Activated naive CD4-positive, alpha-beta T cell treated with anti-CD3 and anti-CD28 coated beads, Interleukin-2, amount 10 ng/mL, durations not matched to agents 7 days and 5 days (primary cell): ENCODE data around the gene SOCS7.

Experiments used
- CTCF ChIA-PET: fragments of 350-600 bp; sonication (Branson Sonifier 250); formaldehyde crosslinking; loops from one replicate; lab custom pipeline; 2021; ENCODE audit warnings: antibody characterized with exemption; lab: Charles Lee
- DNase-seq: peaks from one replicate; pipeline ENCODE4 v3.0.0-alpha.2; 2020
- H3K27ac Mint-ChIP-seq: one replicate; pipeline ENCODE4 v1.8.0; 2021; ENCODE audit warnings: mild to moderate bottlenecking, moderate library complexity, mixed read lengths
- H3K27me3 Mint-ChIP-seq: one replicate; pipeline ENCODE4 v1.8.0; 2021; ENCODE audit warnings: mild to moderate bottlenecking, mixed read lengths
- H3K36me3 Mint-ChIP-seq: one replicate; pipeline ENCODE4 v1.8.0; 2021; ENCODE audit warnings: mixed read lengths
- H3K4me1 Mint-ChIP-seq: one replicate; pipeline ENCODE4 v1.8.0; 2021; ENCODE audit warnings: mixed read lengths
- H3K4me3 Mint-ChIP-seq: one replicate; pipeline ENCODE4 v1.8.0; 2021; ENCODE audit warnings: mild to moderate bottlenecking, moderate library complexity, mixed read lengths
- H3K9me3 Mint-ChIP-seq: one replicate; pipeline ENCODE4 v1.8.0; 2021; ENCODE audit warnings: mixed read lengths

SOCS7 gene

GRCh38 chr17:38439436-38439835 lies 87.8 kb downstream of the SOCS7 start:
- Mint-ChIP-seq H3K36me3 (no peaks in the 10 kb centered on the region), H3K27me3 (peaks cover 38% of the 10 kb centered on the region), H3K27ac (no peak overlapping the region), H3K4me1 (peaks cover 7% of the 10 kb centered on the region), H3K4me3 (no peak overlapping the region), H3K9me3 (no peaks in the 10 kb centered on the region)
- no peak for DNase-seq
- CTCF ChIA-PET = interaction anchor here (1.0 kb wide), 1 partner anchor 11 kb away, joined by 3 read pairs; no protein-coding TSS in a partner anchor

- peaks cover 7% of the 10 kb centered on the region for H3K4me1 Mint-ChIP-seq
- no peaks in the 10 kb centered on the region for H3K9me3 Mint-ChIP-seq
- no peaks in the 10 kb centered on the region for H3K36me3 Mint-ChIP-seq
- no peak overlapping the region for H3K4me3 Mint-ChIP-seq
- H3K27me3 Mint-ChIP-seq = peaks cover 37% of the 10 kb centered on the region
- CTCF ChIA-PET = no interaction called here
- no peak for DNase-seq
- H3K27ac Mint-ChIP-seq = no peak overlapping the region
Observed at GRCh38 chr17:38440614-38441397, 89.2 kb downstream of the SOCS7 start.

GRCh38 chr17:38441429-38442061 lies 89.9 kb downstream of the SOCS7 start:
- Mint-ChIP-seq H3K4me3 (no peak overlapping the region), H3K27ac (no peak overlapping the region), H3K9me3 (no peaks in the 10 kb centered on the region), H3K4me1 (peaks cover 7% of the 10 kb centered on the region), H3K27me3 (peaks cover 40% of the 10 kb centered on the region), H3K36me3 (no peaks in the 10 kb centered on the region)
- CTCF ChIA-PET = no interaction called here
- no peak for DNase-seq

- DNase-seq = no peak
Observed at GRCh38 chr17:38442548-38442947, 90.9 kb downstream of the SOCS7 start.

GRCh38 chr17:38443356-38444031 lies 91.8 kb downstream of the SOCS7 start:
- H3K4me3 Mint-ChIP-seq = no peak overlapping the region
- H3K27ac Mint-ChIP-seq = no peak overlapping the region
- DNase-seq = no peak
- CTCF ChIA-PET = interaction anchor here (0.6 to 1.9 kb wide), 4 partner anchors 13 to 225 kb away, joined by 3 to 5 read pairs (median 4); no protein-coding TSS in a partner anchor
- H3K36me3 Mint-ChIP-seq = no peaks in the 10 kb centered on the region
- H3K4me1 Mint-ChIP-seq = peaks cover 7% of the 10 kb centered on the region
- no peaks in the 10 kb centered on the region for H3K9me3 Mint-ChIP-seq
- peaks cover 46% of the 10 kb centered on the region for H3K27me3 Mint-ChIP-seq

More at GRCh38 chr17:38442548-38442947, 90.9 kb downstream of the SOCS7 start:
- Mint-ChIP-seq H3K4me3 (no peak overlapping the region), H3K36me3 (no peaks in the 10 kb centered on the region), H3K9me3 (no peaks in the 10 kb centered on the region), H3K27me3 (peaks cover 42% of the 10 kb centered on the region), H3K27ac (no peak overlapping the region), H3K4me1 (peaks cover 7% of the 10 kb centered on the region)
- CTCF ChIA-PET = interaction anchor here (0.5 kb wide), 1 partner anchor 97 kb away, joined by 3 read pairs; no protein-coding TSS in a partner anchor

- CTCF ChIA-PET = interaction anchor here (0.6 to 1.9 kb wide), 4 partner anchors 19 to 224 kb away, joined by 3 to 5 read pairs (median 4); no protein-coding TSS in a partner anchor
- H3K27ac Mint-ChIP-seq = no peak overlapping the region
- H3K36me3 Mint-ChIP-seq = no peaks in the 10 kb centered on the region
- H3K27me3 Mint-ChIP-seq = peaks cover 51% of the 10 kb centered on the region
- no peak overlapping the region for H3K4me3 Mint-ChIP-seq
- peaks cover 7% of the 10 kb centered on the region for H3K4me1 Mint-ChIP-seq
- peak; percentile 69 for DNase-seq
- no peaks in the 10 kb centered on the region for H3K9me3 Mint-ChIP-seq
Observed at GRCh38 chr17:38444151-38444550, 92.5 kb downstream of the SOCS7 start.

- no peak for DNase-seq
- CTCF ChIA-PET = interaction anchor here (0.8 kb wide), 1 partner anchor 220 kb away, joined by 4 read pairs; no protein-coding TSS in a partner anchor
Observed at GRCh38 chr17:38447502-38448085, 96.0 kb downstream of the SOCS7 start.

GRCh38 chr17:38448208-38448771 lies 96.6 kb downstream of the SOCS7 start:
- Mint-ChIP-seq H3K27ac (no peak overlapping the region), H3K27me3 (peaks cover 68% of the 10 kb centered on the region), H3K9me3 (no peaks in the 10 kb centered on the region), H3K4me1 (peaks cover 14% of the 10 kb centered on the region), H3K4me3 (no peak overlapping the region), H3K36me3 (no peaks in the 10 kb centered on the region)
- CTCF ChIA-PET = no interaction called here
- DNase-seq = no peak

More at GRCh38 chr17:38447502-38448085, 96.0 kb downstream of the SOCS7 start:
- Mint-ChIP-seq H3K9me3 (no peaks in the 10 kb centered on the region), H3K27me3 (peaks cover 68% of the 10 kb centered on the region), H3K4me1 (peaks cover 7% of the 10 kb centered on the region), H3K36me3 (no peaks in the 10 kb centered on the region), H3K4me3 (no peak overlapping the region), H3K27ac (no peak overlapping the region)

- Mint-ChIP-seq H3K27ac (no peak overlapping the region), H3K36me3 (no peaks in the 10 kb centered on the region), H3K4me3 (no peak overlapping the region), H3K4me1 (peaks cover 9% of the 10 kb centered on the region), H3K27me3 (peaks cover 66% of the 10 kb centered on the region), H3K9me3 (no peaks in the 10 kb centered on the region)
- CTCF ChIA-PET = no interaction called here
- no peak for DNase-seq
Observed at GRCh38 chr17:38449364-38449763, 97.7 kb downstream of the SOCS7 start.

- H3K4me3 Mint-ChIP-seq = no peak overlapping the region
- H3K4me1 Mint-ChIP-seq = peaks cover 13% of the 10 kb centered on the region
- no peaks in the 10 kb centered on the region for H3K9me3 Mint-ChIP-seq
- H3K27ac Mint-ChIP-seq = no peak overlapping the region
- CTCF ChIA-PET = interaction anchor here (1.2 to 1.4 kb wide), 2 partner anchors 29 to 105 kb away, joined by 3 to 4 read pairs; no protein-coding TSS in a partner anchor
- peaks cover 75% of the 10 kb centered on the region for H3K27me3 Mint-ChIP-seq
- DNase-seq = no peak
- H3K36me3 Mint-ChIP-seq = no peaks in the 10 kb centered on the region
Observed at GRCh38 chr17:38450557-38451029, 98.9 kb downstream of the SOCS7 start.

- H3K27me3 Mint-ChIP-seq = peaks cover 77% of the 10 kb centered on the region
- H3K36me3 Mint-ChIP-seq = no peaks in the 10 kb centered on the region
- DNase-seq = no peak
- no peaks in the 10 kb centered on the region for H3K9me3 Mint-ChIP-seq
- H3K4me3 Mint-ChIP-seq = no peak overlapping the region
- H3K4me1 Mint-ChIP-seq = peaks cover 13% of the 10 kb centered on the region
- CTCF ChIA-PET = interaction anchor here (1.2 to 1.4 kb wide), 2 partner anchors 29 to 105 kb away, joined by 3 to 4 read pairs; no protein-coding TSS in a partner anchor
- H3K27ac Mint-ChIP-seq = no peak overlapping the region
Observed at GRCh38 chr17:38451030-38451839, 99.6 kb downstream of the SOCS7 start.

- Mint-ChIP-seq H3K9me3 (no peaks in the 10 kb centered on the region), H3K4me1 (peaks cover 13% of the 10 kb centered on the region), H3K27ac (no peak overlapping the region), H3K27me3 (peaks cover 84% of the 10 kb centered on the region), H3K36me3 (no peaks in the 10 kb centered on the region), H3K4me3 (no peak overlapping the region)
- DNase-seq = no peak
- CTCF ChIA-PET = interaction anchor here (1.4 kb wide), 1 partner anchor 104 kb away, joined by 4 read pairs; no protein-coding TSS in a partner anchor
Observed at GRCh38 chr17:38451840-38452529, 100.3 kb downstream of the SOCS7 start.
